ENCODE measurements around the gene OTC.
A peak's percentile ranks its signal among the peaks of the same experiment; 100 is the strongest.

The OTC gene
- total RNA-seq: 0 reads per million in 2 experiments

- no peak for DNase-seq (ENCODE audit: low read depth)
These were observed at the start of gene OTC for GRCh38 chrX:38352362-38352761. Gene OTC (plus strand): TSS chrX:38352604. CDS start chrX:38352697, 93 bp downstream.

- DNase-seq (ENCODE audit: low read depth): no peak
These were observed 48.4 kb upstream of the OTC start for GRCh38 chrX:38304010-38304409.

- no peak for DNase-seq (ENCODE audit: low read depth)
These were observed 46.4 kb upstream of the OTC start for GRCh38 chrX:38305971-38306370.

GRCh38 chrX:38311743-38312142, 40.7 kb upstream of the OTC start:
- no peak for DNase-seq (ENCODE audit: low read depth)

GRCh38 chrX:38312436-38312835, 40.0 kb upstream of the OTC start:
- DNase-seq (ENCODE audit: low read depth): no peak

GRCh38 chrX:38313190-38313589, 39.2 kb upstream of the OTC start:
- DNase-seq (ENCODE audit: low read depth): no peak

GRCh38 chrX:38315186-38315585, 37.2 kb upstream of the OTC start:
- DNase-seq (ENCODE audit: low read depth): no peak

GRCh38 chrX:38318196-38318595, 34.2 kb upstream of the OTC start:
- DNase-seq (ENCODE audit: low read depth): no peak

- DNase-seq (ENCODE audit: low read depth): no peak
These were observed 33.8 kb upstream of the OTC start for GRCh38 chrX:38318606-38319005.

- no peak for DNase-seq (ENCODE audit: low read depth)
These were observed 31.6 kb upstream of the OTC start for GRCh38 chrX:38320819-38321218.

GRCh38 chrX:38326086-38326485, 26.3 kb upstream of the OTC start:
- no peak for DNase-seq (ENCODE audit: low read depth)

GRCh38 chrX:38327007-38327774, 25.2 kb upstream of the OTC start, which contains the start of gene RPGR:
Gene RPGR (minus strand): TSS chrX:38327509. CDS start chrX:38327367, 142 bp downstream.
- peak; percentile 85 for DNase-seq (ENCODE audit: low read depth)

- no peak for DNase-seq (ENCODE audit: low read depth)
These were observed 24.7 kb upstream of the OTC start for GRCh38 chrX:38327775-38328081.

GRCh38 chrX:38332505-38332904, 19.9 kb upstream of the OTC start:
- no peak for DNase-seq (ENCODE audit: low read depth)

- DNase-seq (ENCODE audit: low read depth): no peak
These were observed 17.0 kb upstream of the OTC start for GRCh38 chrX:38335382-38335781.

GRCh38 chrX:38336538-38337240, 15.7 kb upstream of the OTC start:
- DNase-seq (ENCODE audit: low read depth): no peak

GRCh38 chrX:38341442-38341841, 11.0 kb upstream of the OTC start:
- no peak for DNase-seq (ENCODE audit: low read depth)

GRCh38 chrX:38342853-38343778, 9.3 kb upstream of the OTC start:
- DNase-seq (ENCODE audit: low read depth): no peak

GRCh38 chrX:38346150-38346549, 6.3 kb upstream of the OTC start:
- DNase-seq (ENCODE audit: low read depth): no peak

GRCh38 chrX:38347136-38347535, 5.3 kb upstream of the OTC start:
- DNase-seq (ENCODE audit: low read depth): no peak

- DNase-seq (ENCODE audit: low read depth): no peak
These were observed 1.1 kb upstream of the OTC start for GRCh38 chrX:38351346-38351745.

GRCh38 chrX:38356401-38356800, 4.0 kb downstream of the OTC start:
- DNase-seq (ENCODE audit: low read depth): no peak
